Nucleus accumbens (tissue), 56 donors: ENCODE measurements around the gene RNF224.
A peak's percentile ranks its signal among the peaks of the same experiment; 100 is the strongest.

Source experiments
- DNase-seq, 56 donors: peaks; one replicate each; lab custom pipeline; 2025; lab: John Stamatoyannopoulos, UW

The RNF224 gene

DNA sequence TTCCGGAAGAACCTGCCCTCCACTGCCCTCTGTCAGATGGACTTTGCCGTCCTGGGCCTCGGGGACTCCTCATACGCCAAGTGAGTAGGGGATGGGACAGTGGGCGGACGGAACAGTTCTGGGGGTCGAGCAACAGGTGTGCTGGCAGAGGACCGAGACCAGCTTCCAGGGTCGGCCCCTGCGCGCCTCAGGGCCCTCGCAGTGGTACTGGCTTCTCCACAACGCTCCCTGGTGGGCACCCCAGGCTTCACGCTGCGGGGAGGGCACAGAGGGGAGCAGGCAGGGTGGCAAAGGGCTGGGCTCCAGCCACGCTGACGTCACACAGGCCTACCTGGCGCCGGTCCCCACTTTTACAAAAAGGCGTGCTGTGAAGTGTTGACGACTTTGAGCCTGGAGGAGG is 14.8 kb upstream of the RNF224 start:
- no peak for DNase-seq

DNA sequence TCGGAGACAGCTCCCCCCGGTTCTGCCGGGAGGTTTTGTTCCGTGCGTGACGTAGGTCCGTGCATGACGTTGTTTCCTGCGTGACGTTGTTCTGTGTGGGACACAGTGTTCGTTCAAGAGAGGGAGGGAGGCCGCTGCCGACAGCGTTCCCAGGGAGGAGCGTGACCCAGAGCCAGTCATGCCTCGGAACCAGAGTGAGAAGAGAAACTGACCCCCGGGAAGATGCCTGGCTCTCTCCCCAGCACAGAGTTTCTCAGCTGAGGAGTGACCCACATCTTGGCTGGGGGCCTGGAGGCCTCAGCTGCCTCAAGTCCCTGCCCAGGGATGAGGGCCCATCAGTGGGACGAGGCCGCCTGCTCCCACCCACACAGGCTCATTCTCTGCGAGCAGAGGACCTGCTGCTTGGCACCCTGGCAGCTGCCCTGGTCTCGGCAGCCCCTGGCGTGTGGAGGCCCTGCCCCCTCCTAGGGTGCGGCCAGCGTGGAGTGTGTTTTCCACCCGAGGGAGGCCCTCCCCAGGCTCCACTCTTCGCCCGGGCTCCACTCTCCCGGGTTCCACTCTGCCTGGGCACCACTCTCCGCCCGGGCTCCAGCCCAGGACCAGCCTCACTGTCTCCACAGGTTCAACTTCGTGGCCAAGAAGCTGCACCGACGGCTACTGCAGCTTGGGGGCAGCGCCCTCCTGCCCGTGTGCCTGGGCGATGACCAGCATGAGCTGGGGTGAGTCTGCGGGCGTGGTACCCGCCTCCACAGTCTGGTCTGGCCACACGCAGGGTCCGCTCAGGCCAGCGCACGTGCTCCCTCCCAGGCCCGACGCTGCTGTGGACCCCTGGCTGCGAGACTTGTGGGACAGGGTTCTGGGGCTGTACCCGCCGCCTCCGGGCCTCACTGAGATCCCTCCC is 13.9 kb upstream of the RNF224 start:
- DNase-seq: peak in 7 of 56 donors; percentile 10 to 52 (median 29)

DNA sequence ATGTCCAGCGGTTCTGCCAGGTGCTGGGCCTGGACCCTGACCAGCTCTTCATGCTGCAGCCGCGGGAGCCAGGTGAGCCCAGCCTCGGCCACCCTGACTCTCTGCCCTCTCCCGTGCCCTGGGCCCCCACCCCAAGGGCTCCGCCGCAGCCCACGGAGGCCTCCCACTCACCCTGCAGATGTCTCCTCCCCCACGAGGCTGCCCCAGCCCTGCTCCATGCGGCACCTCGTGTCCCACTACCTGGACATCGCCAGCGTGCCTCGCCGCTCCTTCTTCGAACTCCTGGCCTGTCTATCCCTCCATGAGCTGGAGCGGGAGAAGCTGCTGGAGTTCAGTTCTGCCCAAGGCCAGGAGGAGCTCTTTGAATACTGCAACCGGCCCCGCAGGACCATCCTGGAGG is 12.7 kb upstream of the RNF224 start:
- no peak for DNase-seq

- DNase-seq: no peak
These were observed 11.9 kb upstream of the RNF224 start for GRCh38 chr9:137215196-137215986.

- DNase-seq: no peak
These were observed 10.9 kb upstream of the RNF224 start for GRCh38 chr9:137216188-137216965.

GRCh38 chr9:137217276-137218211 is 9.8 kb upstream of the RNF224 start:
- no peak for DNase-seq

DNA sequence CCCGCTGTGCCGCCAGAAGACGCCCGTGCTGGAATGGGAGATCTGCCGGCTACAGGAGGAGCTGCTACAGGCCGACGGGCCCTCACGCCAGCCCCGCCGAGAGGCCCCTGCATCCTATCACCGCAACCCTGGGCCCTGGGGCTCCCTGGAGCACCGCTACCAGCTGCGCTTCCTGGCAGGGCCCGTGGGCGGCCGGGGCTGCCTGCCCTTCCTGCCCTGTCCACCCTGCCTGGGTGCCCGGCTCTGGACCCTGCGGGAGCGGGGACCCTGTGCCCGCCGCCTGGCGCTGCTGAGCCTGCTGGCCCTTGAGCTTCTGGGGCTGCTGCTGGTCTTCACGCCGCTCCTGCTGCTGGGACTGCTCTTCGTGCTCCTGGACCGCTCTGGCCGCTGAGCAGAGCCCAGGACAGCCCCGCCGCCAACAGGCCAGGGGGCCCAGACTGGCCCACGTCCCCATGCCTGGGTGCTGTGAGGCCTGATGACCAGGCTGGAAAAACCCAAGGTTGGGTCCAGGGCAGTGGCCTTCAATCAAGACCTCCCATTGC is 9.0 kb upstream of the RNF224 start:
- no peak for DNase-seq

GRCh38 chr9:137218754-137219271 is 8.5 kb upstream of the RNF224 start:
- no peak for DNase-seq

GRCh38 chr9:137219757-137220316 is 7.5 kb upstream of the RNF224 start:
- no peak for DNase-seq

DNA sequence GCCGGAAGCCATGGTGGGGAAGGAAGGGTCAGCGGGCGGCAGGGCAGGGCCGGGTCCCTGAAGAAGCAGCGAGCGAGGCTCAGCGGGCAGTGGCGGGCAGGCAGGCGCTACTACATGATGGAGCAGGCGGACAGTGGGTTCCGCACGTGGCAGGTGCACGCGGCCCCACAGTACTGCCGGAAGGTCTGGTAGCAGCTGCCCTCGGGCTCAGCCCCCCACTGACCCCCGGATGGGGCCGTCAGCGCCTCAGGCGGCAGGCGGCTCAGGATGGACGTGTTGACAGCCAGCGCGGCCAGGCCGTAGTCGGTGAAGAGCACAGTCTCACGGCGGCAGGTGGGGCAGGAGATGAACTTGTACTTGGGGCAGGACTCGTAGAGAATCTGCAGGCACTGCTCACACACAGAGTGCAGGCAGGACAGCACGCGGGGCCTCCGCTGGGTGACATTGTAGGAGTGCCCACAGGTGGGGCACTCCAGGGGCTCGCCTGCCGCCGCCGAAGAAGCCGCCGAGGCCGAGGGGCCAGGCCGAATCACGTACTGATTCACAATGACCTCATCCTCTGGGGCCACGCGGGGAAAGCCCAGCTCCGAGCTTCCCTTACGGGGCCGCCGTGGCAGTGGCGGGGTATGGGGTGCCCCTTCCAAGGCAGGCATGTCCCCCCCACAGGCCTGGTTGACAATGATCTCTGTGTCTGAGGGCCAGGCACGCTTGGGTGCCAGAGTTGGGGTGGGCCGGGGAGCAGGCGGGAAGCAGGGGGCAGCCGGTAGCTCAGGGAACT is 6.8 kb upstream of the RNF224 start:
- no peak for DNase-seq

DNA sequence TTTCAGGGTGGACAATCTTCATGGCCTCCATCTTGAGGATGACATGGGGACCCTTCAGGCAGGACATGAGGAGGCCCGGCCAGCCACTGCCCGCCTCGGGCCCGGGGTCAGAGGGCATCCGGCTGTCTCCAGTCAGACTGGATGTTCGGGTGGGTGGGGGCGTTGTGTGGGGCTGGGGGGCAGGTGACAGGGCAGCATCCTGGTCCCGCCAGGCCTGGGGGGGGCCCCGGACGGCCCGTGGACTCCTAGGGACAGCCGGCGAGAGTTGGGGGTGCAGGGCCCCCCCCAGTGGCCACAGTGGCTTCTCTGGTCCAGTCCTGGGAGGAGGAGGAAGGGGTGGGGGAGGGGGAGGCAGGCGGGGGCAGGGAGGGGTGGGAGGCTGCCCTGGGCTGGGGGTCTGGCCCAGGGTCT is 6.2 kb upstream of the RNF224 start:
- no peak for DNase-seq

- DNase-seq: peak in 1 of 56 donors; percentile 29
These were observed 5.7 kb upstream of the RNF224 start for GRCh38 chr9:137221506-137222111.

DNA sequence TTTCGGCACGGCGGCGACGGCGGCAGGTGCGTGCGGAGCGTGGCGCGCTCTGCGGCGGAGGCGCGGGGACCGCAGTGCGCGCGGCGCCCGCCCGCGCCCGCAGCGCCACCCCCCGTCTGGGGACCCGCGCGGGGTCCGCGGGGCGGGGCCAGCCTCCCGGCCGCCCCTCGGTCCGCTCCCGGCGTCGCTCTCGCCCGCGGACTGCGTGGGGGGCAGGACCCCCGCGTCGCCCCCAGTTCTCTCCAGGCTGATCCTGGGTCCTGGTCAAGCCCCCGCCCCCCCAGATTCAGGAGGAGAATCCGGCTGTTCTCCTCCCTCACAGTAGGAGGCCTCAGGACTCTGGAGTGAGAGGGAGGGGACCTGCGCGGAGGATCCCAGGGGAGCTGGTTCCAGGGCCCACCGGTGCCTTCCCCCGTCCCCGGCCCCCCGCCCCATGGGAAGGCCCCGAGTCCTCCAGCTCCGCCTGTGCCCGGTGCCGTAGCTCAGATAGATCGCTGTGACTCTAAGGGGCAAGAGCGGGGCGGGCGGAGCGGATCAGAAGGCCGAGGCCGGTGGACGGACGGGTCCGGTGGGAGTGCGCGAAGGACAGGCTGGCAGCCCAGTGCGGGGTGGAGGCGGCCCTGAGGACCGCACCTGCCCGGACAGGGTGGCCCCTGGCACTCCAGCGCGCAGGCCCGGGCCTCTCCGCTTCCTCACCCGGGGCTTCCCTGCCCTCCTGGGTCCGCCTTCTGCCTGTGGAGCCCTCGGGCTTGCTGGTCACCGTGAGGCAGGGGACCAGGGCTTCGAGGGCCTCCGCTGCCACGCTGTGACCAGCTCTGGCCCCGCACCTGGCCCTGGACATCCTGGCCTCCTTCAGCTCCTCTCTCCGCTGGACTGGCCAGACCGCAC is 4.9 kb upstream of the RNF224 start, which contains the start of gene RNF208:
RNF208 (minus strand) TSS at position 51 of the 888 bp plus-strand sequence. CDS start 1,028 bp downstream, outside the sequence.
- DNase-seq: peak in 11 of 56 donors; percentile 13 to 63 (median 36)

DNA sequence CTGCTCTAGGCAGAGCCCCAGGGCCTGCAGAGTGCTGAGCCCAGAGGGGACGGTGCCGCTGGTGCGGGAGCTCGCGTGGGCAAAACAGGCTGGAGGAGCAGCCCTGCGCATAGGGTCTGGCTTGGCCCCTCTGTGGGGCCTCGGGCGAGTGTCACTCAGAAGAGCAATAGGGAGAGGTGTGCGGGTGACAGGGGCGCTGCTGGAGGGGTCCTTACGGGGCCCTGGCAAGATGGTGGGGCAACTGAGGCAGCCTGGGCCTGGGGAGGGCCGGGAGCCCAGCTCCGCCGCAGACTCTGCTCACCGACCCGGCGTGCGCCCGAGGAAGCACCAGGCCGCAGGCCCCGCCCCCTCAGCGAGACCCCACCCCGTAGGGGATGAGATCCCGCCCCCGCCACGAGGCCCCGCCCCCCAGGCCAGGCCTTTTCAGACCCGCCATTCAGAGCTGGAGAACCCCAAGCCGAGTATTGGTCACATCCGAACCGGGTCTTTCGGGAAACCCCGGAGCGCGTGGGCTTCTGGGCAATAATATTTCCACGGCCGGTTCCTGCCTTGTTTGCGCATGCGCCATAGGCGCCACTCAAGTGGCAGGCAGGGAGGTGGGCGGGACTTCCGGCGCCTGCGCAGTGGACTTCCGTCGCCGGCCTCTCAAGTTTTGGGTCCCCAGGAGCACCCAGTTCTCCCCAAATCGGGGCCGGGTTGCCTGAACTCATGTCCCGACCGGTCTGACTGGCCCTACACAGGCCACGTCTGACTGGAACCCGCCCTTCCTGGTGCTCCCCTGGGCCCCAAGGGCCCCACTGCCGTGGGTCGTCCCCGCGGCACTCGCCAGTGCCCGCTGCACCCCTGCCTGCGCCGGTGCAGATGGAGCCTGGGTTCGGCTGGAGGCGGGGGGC is 4.0 kb upstream of the RNF224 start:
- DNase-seq: peak; percentile 60 to 99 (median 96)
